Amniotic epithelial cell (primary cell): Measurements from ENCODE around the gene COPS8.

Source experiments
- DNase-seq: peaks from one replicate; pipeline ENCODE4 v3.0.0-alpha.2; 2010; ENCODE audit warnings: low read depth

The COPS8 gene

GRCh38 chr2:237085248-237086221 lies at the start of gene COPS8:
TSS of gene COPS8 (plus strand) at chr2:237085889. CDS start at chr2:237085965, 76 bp downstream.
- DNase-seq: peak; percentile 91

GRCh38 chr2:237039301-237040031 lies 46.2 kb upstream of the COPS8 start:
- DNase-seq: no peak

GRCh38 chr2:237041231-237041630 lies 44.5 kb upstream of the COPS8 start:
- DNase-seq: no peak

- no peak for DNase-seq
Measured at GRCh38 chr2:237042101-237042500, 43.6 kb upstream of the COPS8 start.

GRCh38 chr2:237043866-237044265 lies 41.8 kb upstream of the COPS8 start:
- DNase-seq: no peak

GRCh38 chr2:237044281-237044680 lies 41.4 kb upstream of the COPS8 start:
- DNase-seq: no peak

GRCh38 chr2:237045449-237045848 lies 40.2 kb upstream of the COPS8 start:
- no peak for DNase-seq

GRCh38 chr2:237048595-237048994 lies 37.1 kb upstream of the COPS8 start:
- no peak for DNase-seq

GRCh38 chr2:237051861-237052260 lies 33.8 kb upstream of the COPS8 start:
- DNase-seq: no peak

GRCh38 chr2:237053066-237053465 lies 32.6 kb upstream of the COPS8 start:
- no peak for DNase-seq

- DNase-seq: no peak
Measured at GRCh38 chr2:237055386-237056100, 30.1 kb upstream of the COPS8 start.

- no peak for DNase-seq
Measured at GRCh38 chr2:237056287-237056875, 29.3 kb upstream of the COPS8 start.

- DNase-seq: no peak
Measured at GRCh38 chr2:237057107-237057506, 28.6 kb upstream of the COPS8 start.

- DNase-seq: no peak
Measured at GRCh38 chr2:237057893-237058300, 27.8 kb upstream of the COPS8 start.

GRCh38 chr2:237058423-237058822 lies 27.3 kb upstream of the COPS8 start:
- DNase-seq: no peak

- no peak for DNase-seq
Measured at GRCh38 chr2:237059155-237059875, 26.4 kb upstream of the COPS8 start.

GRCh38 chr2:237060534-237061312 lies 25.0 kb upstream of the COPS8 start:
- DNase-seq: peak; percentile 64

GRCh38 chr2:237061356-237061755 lies 24.3 kb upstream of the COPS8 start:
- no peak for DNase-seq

GRCh38 chr2:237062585-237062984 lies 23.1 kb upstream of the COPS8 start:
- DNase-seq: peak; percentile 24
